Trophoblast cell (in vitro differentiated cells and primary cell): Measurements from ENCODE around the gene NAV3.
A peak's percentile ranks its signal among the peaks of the same experiment; 100 is the strongest.

Experiments used
- DNase-seq, 2 donors: peaks; one replicate each; pipeline ENCODE4 v3.0.0-alpha.2; 2016
- H2AFZ ChIP-seq: 2 replicates; pipeline ENCODE4 v1.6.1; 2013; ENCODE audit warnings: low read length, moderate library complexity, mild to moderate bottlenecking; ENCODE audit not compliant: insufficient read depth, poor library complexity
- H2AK5ac ChIP-seq: 2 replicates; pipeline ENCODE4 v1.6.1; 2013; ENCODE audit warnings: mild to moderate bottlenecking, low read length
- H2BK120ac ChIP-seq: 2 replicates; pipeline ENCODE4 v1.6.1; 2013; ENCODE audit warnings: low read length, mild to moderate bottlenecking, moderate library complexity; ENCODE audit not compliant: insufficient read depth, poor library complexity
- H2BK12ac ChIP-seq: 2 replicates; pipeline ENCODE4 v1.6.1; 2013; ENCODE audit warnings: mild to moderate bottlenecking, low read length, moderate library complexity
- H2BK5ac ChIP-seq: 2 replicates; pipeline ENCODE4 v1.6.1; 2013; ENCODE audit warnings: low read length, low read depth, moderate library complexity, mild to moderate bottlenecking; ENCODE audit not compliant: poor library complexity
- H3K14ac ChIP-seq: 2 replicates; pipeline ENCODE4 v1.6.1; 2013; ENCODE audit warnings: mild to moderate bottlenecking, low read length
- H3K18ac ChIP-seq: 2 replicates; pipeline ENCODE4 v1.6.1; 2013; ENCODE audit warnings: mild to moderate bottlenecking, low read length
- H3K23ac ChIP-seq: 2 replicates; pipeline ENCODE4 v1.6.1; 2013; ENCODE audit warnings: low read length
- H3K27ac ChIP-seq: 2 replicates; pipeline ENCODE4 v1.5.1; 2013; ENCODE audit warnings: low read depth, mild to moderate bottlenecking, inconsistent platforms, low read length, moderate library complexity
- H3K27me3 ChIP-seq: 2 replicates; pipeline ENCODE4 v1.6.1; 2013; ENCODE audit warnings: inconsistent platforms, mild to moderate bottlenecking, low read length, moderate library complexity; ENCODE audit not compliant: insufficient read depth
- H3K36me3 ChIP-seq, 2 experiments: 1 replicate in 1 of 2; 2 replicates in 1 of 2; pipeline ENCODE4 v1.6.1; 2013; ENCODE audit warnings: low read length in 2 of 2, mild to moderate bottlenecking in 2 of 2, moderate library complexity in 1 of 2; ENCODE audit not compliant: insufficient read depth in 2 of 2, control insufficient read depth in 1 of 2
- H3K4ac ChIP-seq: 2 replicates; pipeline ENCODE4 v1.6.1; 2013; ENCODE audit warnings: low read depth, mild to moderate bottlenecking, low read length, moderate library complexity
- H3K4me1 ChIP-seq, 2 experiments: 1 replicate in 1 of 2; 2 replicates in 1 of 2; pipeline ENCODE4 v1.6.1; 2013; ENCODE audit warnings: low read length in 2 of 2, mild to moderate bottlenecking in 2 of 2, moderate library complexity in 1 of 2; ENCODE audit not compliant: insufficient read depth in 2 of 2, control insufficient read depth in 1 of 2
- H3K4me2 ChIP-seq: 2 replicates; pipeline ENCODE4 v1.6.1; 2013; ENCODE audit warnings: inconsistent platforms, mild to moderate bottlenecking, low read length, moderate library complexity
- H3K4me3 ChIP-seq: 2 replicates; pipeline ENCODE4 v1.5.1; 2013; ENCODE audit warnings: mild to moderate bottlenecking, low read depth, low read length, inconsistent platforms
- H3K79me1 ChIP-seq: one replicate; pipeline ENCODE4 v1.6.1; 2013; ENCODE audit warnings: low read length
- H3K79me2 ChIP-seq: 2 replicates; pipeline ENCODE4 v1.6.1; 2013; ENCODE audit warnings: low read length, mild to moderate bottlenecking; ENCODE audit not compliant: control insufficient read depth, insufficient read depth, poor library complexity
- H3K9ac ChIP-seq: 2 replicates; pipeline ENCODE4 v1.6.1; 2013; ENCODE audit warnings: mild to moderate bottlenecking, low read length
- H3K9me3 ChIP-seq: 2 replicates; pipeline ENCODE4 v1.6.1; 2013; ENCODE audit warnings: low read depth, mild to moderate bottlenecking, control low read depth, inconsistent platforms, low read length; ENCODE audit not compliant: insufficient read depth
- H4K12ac ChIP-seq: 2 replicates; pipeline ENCODE4 v1.6.1; 2013; ENCODE audit warnings: low read depth, mild to moderate bottlenecking, low read length, moderate library complexity
- H4K8ac ChIP-seq: 2 replicates; pipeline ENCODE4 v1.6.1; 2013; ENCODE audit warnings: low read depth, mild to moderate bottlenecking, low read length, moderate library complexity
- H4K91ac ChIP-seq: one replicate; pipeline ENCODE4 v1.6.1; 2013; ENCODE audit warnings: low read depth, mild to moderate bottlenecking, low read length, moderate library complexity
- WGBS: extraction: QIAGEN DNeasy Blood & Tissue Kit; methylation state at CpG from one replicate; pipeline ENCODE4 v1.1.7; 2013; ENCODE audit warnings: missing lambda C conversion rate; ENCODE audit not compliant: insufficient read length, insufficient coverage; ENCODE audit errors: extremely low coverage; 5-methylcytosine and 5-hydroxymethylcytosine counted together

The NAV3 gene

GRCh38 chr12:77882709-77883108 is 52.0 kb downstream of the NAV3 start:
- H3K23ac ChIP-seq = no peak overlapping the region
- H3K9ac ChIP-seq = no peak overlapping the region
- H4K12ac ChIP-seq = no peak overlapping the region
- no peak overlapping the region for H3K4me2 ChIP-seq
- H2AK5ac ChIP-seq = no peak overlapping the region
- no peak overlapping the region for H3K27ac ChIP-seq
- H2BK120ac ChIP-seq = no peak overlapping the region
- no peak overlapping the region for H3K4me3 ChIP-seq
- no peak overlapping the region for H2BK12ac ChIP-seq
- H3K14ac ChIP-seq = no peak overlapping the region
- DNase-seq = no peak
- no peaks in the 10 kb centered on the region for H3K79me2 ChIP-seq
- no peak overlapping the region for H4K91ac ChIP-seq
- no peak overlapping the region for H3K18ac ChIP-seq
- no peak overlapping the region for H4K8ac ChIP-seq
- H3K4ac ChIP-seq = no peak overlapping the region
- H3K4me1 ChIP-seq = no peaks in the 10 kb centered on the region
- no peaks in the 10 kb centered on the region for H3K79me1 ChIP-seq
- H2BK5ac ChIP-seq = no peak overlapping the region
- no peaks in the 10 kb centered on the region for H3K9me3 ChIP-seq
- no peak overlapping the region for H2AFZ ChIP-seq
- H3K36me3 ChIP-seq = no peaks in the 10 kb centered on the region
- no peaks in the 10 kb centered on the region for H3K27me3 ChIP-seq

DNA sequence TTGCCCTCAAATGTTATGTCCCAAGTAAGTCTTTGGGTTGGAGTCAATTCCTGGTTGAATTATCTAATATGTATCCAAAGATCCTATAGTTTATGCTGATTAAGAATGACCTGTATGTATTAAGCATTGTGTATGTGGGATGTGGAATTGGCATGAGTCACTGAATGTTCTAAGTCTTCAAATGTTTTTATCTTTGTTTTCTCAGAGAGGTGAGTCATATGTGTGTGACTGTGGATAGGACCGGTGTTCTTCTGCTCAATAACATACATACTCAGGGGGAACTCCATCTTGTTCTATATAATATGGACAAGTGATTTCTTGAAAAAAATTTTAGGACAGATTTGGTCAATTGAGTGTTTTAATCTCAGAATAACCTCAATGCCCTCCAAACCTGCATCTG is 57.9 kb downstream of the NAV3 start:
- Histone ChIP-seq H2AK5ac (no peak overlapping the region), H3K14ac (no peak overlapping the region), H3K18ac (no peak overlapping the region), H3K9me3 (no peaks in the 10 kb centered on the region), H3K4me3 (no peak overlapping the region), H3K79me2 (no peaks in the 10 kb centered on the region), H3K27ac (no peak overlapping the region), H3K9ac (no peak overlapping the region), H3K23ac (no peak overlapping the region), H4K8ac (no peak overlapping the region), H2AFZ (no peak overlapping the region), H3K79me1 (no peaks in the 10 kb centered on the region), H3K36me3 (no peaks in the 10 kb centered on the region), H3K4me2 (no peak overlapping the region), H3K4me1 (no peaks in the 10 kb centered on the region), H4K12ac (no peak overlapping the region), H4K91ac (no peak overlapping the region), H3K27me3 (no peaks in the 10 kb centered on the region), H2BK12ac (no peak overlapping the region), H2BK120ac (no peak overlapping the region), H3K4ac (no peak overlapping the region), H2BK5ac (no peak overlapping the region)
- peak in 1 of 2 donors; percentile 25 for DNase-seq
- no CpG with 5 or more reads among the region's 1 CpG for WGBS

DNA sequence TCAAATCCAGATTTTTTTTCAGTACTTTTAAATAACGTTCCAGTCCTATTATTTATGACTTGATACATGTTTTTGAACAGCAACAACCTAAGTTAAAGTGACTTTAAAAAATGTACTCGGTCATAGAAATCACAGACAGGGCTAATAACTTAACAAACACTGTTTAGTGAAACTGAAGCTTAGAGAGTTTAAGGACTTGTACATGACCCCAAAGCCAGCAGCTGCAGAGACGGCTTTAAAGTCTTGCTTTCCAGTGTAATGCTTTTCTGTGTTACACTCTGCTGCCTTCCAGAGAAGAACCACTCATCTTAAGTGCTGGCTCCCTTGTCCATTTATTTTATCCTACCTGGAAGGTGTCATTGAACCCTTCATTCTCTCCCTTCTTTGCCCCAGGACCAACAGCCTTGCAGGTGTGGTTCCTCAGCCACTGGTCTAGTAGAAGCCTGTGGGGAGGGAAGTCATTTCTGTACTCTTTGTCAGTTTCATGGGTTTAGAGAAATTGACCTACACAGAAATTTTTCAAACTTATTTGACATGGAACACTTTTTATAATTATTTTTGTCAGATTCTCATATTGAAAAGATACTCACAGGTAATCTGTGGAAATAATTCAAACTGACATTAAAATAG is 60.9 kb downstream of the NAV3 start:
- Histone ChIP-seq H3K4me1 (no peaks in the 10 kb centered on the region), H3K27ac (no peak overlapping the region), H3K36me3 (no peaks in the 10 kb centered on the region), H3K4me2 (no peak overlapping the region), H3K79me2 (no peaks in the 10 kb centered on the region), H3K18ac (no peak overlapping the region), H2BK120ac (no peak overlapping the region), H3K23ac (no peak overlapping the region), H4K8ac (no peak overlapping the region), H3K4ac (no peak overlapping the region), H2BK5ac (no peak overlapping the region), H2BK12ac (no peak overlapping the region), H4K12ac (no peak overlapping the region), H4K91ac (no peak overlapping the region), H3K79me1 (no peaks in the 10 kb centered on the region), H2AK5ac (no peak overlapping the region), H3K4me3 (no peak overlapping the region), H3K9me3 (no peaks in the 10 kb centered on the region), H3K27me3 (no peaks in the 10 kb centered on the region), H3K14ac (no peak overlapping the region), H2AFZ (no peak overlapping the region), H3K9ac (no peak overlapping the region)
- WGBS = no CpG with 5 or more reads among the region's 3 CpGs
- no peak for DNase-seq

DNA sequence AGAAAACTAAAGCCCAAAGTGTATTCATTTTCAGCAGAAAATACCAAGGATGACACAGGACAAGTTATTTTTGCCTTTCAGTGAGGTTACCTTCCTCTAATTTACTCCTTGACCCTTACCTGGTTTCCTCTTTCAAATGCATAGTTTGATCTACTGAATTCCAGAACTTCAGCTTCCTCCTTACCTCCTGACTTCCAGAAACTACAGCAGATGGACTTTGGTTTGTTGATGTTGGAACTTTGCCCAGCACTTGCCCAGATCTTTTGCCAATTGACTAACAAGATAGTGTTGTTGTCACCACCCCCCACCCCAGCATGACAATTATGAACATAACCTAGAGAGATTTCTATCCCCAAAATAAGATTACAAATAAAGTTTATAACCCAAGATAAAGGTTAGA is 63.2 kb downstream of the NAV3 start:
- no peaks in the 10 kb centered on the region for H3K4me1 ChIP-seq
- no peak overlapping the region for H3K4me2 ChIP-seq
- no peak overlapping the region for H3K23ac ChIP-seq
- no peaks in the 10 kb centered on the region for H3K36me3 ChIP-seq
- no peak overlapping the region for H3K9ac ChIP-seq
- H2AK5ac ChIP-seq = no peak overlapping the region
- no peak for DNase-seq
- H3K79me1 ChIP-seq = no peaks in the 10 kb centered on the region
- H2BK120ac ChIP-seq = no peak overlapping the region
- no peak overlapping the region for H3K27ac ChIP-seq
- H4K91ac ChIP-seq = no peak overlapping the region
- no peak overlapping the region for H3K14ac ChIP-seq
- H3K27me3 ChIP-seq = no peaks in the 10 kb centered on the region
- H3K18ac ChIP-seq = no peak overlapping the region
- H2BK5ac ChIP-seq = no peak overlapping the region
- H2BK12ac ChIP-seq = no peak overlapping the region
- no peak overlapping the region for H4K12ac ChIP-seq
- H4K8ac ChIP-seq = no peak overlapping the region
- H3K9me3 ChIP-seq = no peaks in the 10 kb centered on the region
- no peak overlapping the region for H3K4me3 ChIP-seq
- H3K4ac ChIP-seq = no peak overlapping the region
- H3K79me2 ChIP-seq = no peaks in the 10 kb centered on the region
- H2AFZ ChIP-seq = no peak overlapping the region
